Amniotic stem cell (primary cell): ENCODE data around the gene TMEM248.
"Not testable (repeated sequence)": the region's sequence is repeated elsewhere in the genome, so short reads cannot be mapped to it uniquely, and the experiment has no call there.

Experiments used
- DNase-seq: peaks from one replicate; lab custom pipeline; 2025; lab: John Stamatoyannopoulos, UW

TMEM248 gene

GRCh38 chr7:67004145-67004544 lies 83.1 kb downstream of the TMEM248 start:
- DNase-seq: not testable (repeated sequence)

DNA sequence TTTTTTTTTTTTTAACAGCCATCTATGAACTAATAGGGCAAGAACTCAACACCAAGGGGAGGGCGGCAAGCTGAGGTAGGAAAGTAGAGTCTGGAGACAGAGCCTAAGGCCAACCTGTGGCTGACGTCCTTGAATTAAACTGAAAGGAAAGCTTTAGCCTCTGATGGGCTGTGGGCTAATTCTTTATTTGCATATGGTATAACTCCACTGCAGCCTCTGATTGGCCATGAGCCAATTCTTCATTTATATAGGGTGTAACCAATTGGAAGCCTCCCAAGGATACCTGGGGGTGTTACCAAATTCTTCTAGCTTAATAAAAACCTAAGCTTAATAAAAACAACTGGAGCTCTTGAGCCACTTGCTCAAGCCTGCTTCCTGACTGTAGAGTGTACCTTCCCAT lies 85.9 kb downstream of the TMEM248 start:
- DNase-seq: no peak
